A673 (cell line): ENCODE results near the gene MORN1. TPM values are rescaled to one million over a fixed set of nuclear protein-coding genes. Genes with fewer than 3 reads are reported as not detected.
A peak's percentile ranks its signal among the peaks of the same experiment; 100 is the strongest.

Experiments used
- BruUV-seq: library from RNA; stranded (reverse); fragments of 400-500 nt; replicated peaks from 2 replicates; lab custom pipeline; 2021; lab: Mats Ljungman, UMichigan
- CTCF ChIA-PET: fragments of 300-600 bp; sonication (Branson Sonifier 250); formaldehyde crosslinking; loops from one replicate; lab custom pipeline; 2022; ENCODE audit warnings: antibody characterized with exemption; lab: Charles Lee
- POLR2A ChIA-PET: fragments of 300-600 bp; sonication (Branson Sonifier 250); formaldehyde crosslinking; loops from one replicate; lab custom pipeline; 2022; ENCODE audit warnings: antibody characterized with exemption; ENCODE audit not compliant: low non-redundant PET; lab: Charles Lee
- DNase-seq: peaks from one replicate; pipeline ENCODE4 v3.0.0-alpha.2; 2015; ENCODE audit warnings: low spot score
- H3K27ac ChIP-seq: fragments of 200-600 bp; sonication (generic); 2 replicates; pipeline ENCODE4 v1.5.1; 2016; ENCODE audit warnings: mixed run types, low read depth, mild to moderate bottlenecking, mixed read lengths, antibody characterized with exemption, low read length; ENCODE audit not compliant: poor library complexity, severe bottlenecking
- H3K27me3 ChIP-seq: fragments of 200-600 bp; sonication (generic); replicated peaks from 2 replicates; pipeline ENCODE4 v1.6.1; 2017; ENCODE audit warnings: mixed run types, low read depth, mild to moderate bottlenecking, mixed read lengths, antibody characterized with exemption, low read length; ENCODE audit not compliant: insufficient read depth, poor library complexity
- H3K36me3 ChIP-seq: fragments of 200-600 bp; sonication (generic); 2 replicates; pipeline ENCODE4 v1.6.1; 2016; ENCODE audit warnings: mixed run types, mild to moderate bottlenecking, mixed read lengths, antibody characterized with exemption, low read length; ENCODE audit not compliant: insufficient read depth, poor library complexity, severe bottlenecking
- H3K4me1 ChIP-seq: fragments of 200-600 bp; sonication (generic); 2 replicates; pipeline ENCODE4 v1.6.1; 2017; ENCODE audit warnings: mixed run types, mild to moderate bottlenecking, mixed read lengths, antibody characterized with exemption, low read length; ENCODE audit not compliant: insufficient read depth, poor library complexity, severe bottlenecking
- H3K4me3 ChIP-seq: fragments of 200-600 bp; sonication (generic); 2 replicates; pipeline ENCODE4 v1.5.1; 2016; ENCODE audit warnings: low read depth, mixed run types, mild to moderate bottlenecking, mixed read lengths, low read length; ENCODE audit not compliant: poor library complexity, severe bottlenecking
- H3K9me3 ChIP-seq: fragments of 200-600 bp; sonication (generic); 2 replicates; pipeline ENCODE4 v1.6.1; 2016; ENCODE audit warnings: mixed run types, low read depth, mild to moderate bottlenecking, mixed read lengths, antibody characterized with exemption, low read length; ENCODE audit not compliant: poor library complexity, severe bottlenecking
- CTCF ChIP-seq: fragments of 300-800, 200-600 bp; sonication (generic); conservative IDR thresholded peaks from 2 replicates; pipeline ENCODE4 v1.5.1; 2017; ENCODE audit warnings: low read depth, mild to moderate bottlenecking, antibody characterized with exemption, low read length, moderate library complexity, mixed read lengths
- EZH2 ChIP-seq: fragments of 200-600 bp; sonication (generic); IDR thresholded peaks from 2 replicates; pipeline ENCODE4 v1.6.1; 2017; ENCODE audit warnings: borderline replicate concordance, low read depth, mild to moderate bottlenecking, mixed read lengths, antibody characterized with exemption, low read length; ENCODE audit not compliant: poor library complexity, severe bottlenecking
- intact Hi-C: fragments of 100-400 bp; cut with micrococcal nuclease; formaldehyde crosslinking; loops from one replicate; pipeline ENCODE4 v1.10.0; 2022; ENCODE audit not compliant: unreplicated experiment
- total RNA-seq: library from RNA; stranded (reverse); gene quantifications from 2 replicates; pipeline ENCODE4 v1.2.3, GENCODE V29; 2021

Gene MORN1
- total RNA-seq, 1 experiment from 2014 or later = 24.7 TPM

GRCh38 chr1:2283371-2283990 lies 107.9 kb downstream of the MORN1 start:
- intact Hi-C loops = no loop called here
- ChIA-PET POLR2A (no interaction called here), CTCF (no interaction called here)
- Histone ChIP-seq H3K4me3 (no peak overlapping the region), H3K27ac (peak overlapping the region; percentile 61), H3K4me1 (peaks cover 18% of the 10 kb centered on the region), H3K36me3 (no peaks in the 10 kb centered on the region), H3K9me3 (no peaks in the 10 kb centered on the region), H3K27me3 (no peaks in the 10 kb centered on the region)
- no peak for TF ChIP-seq EZH2
- TF ChIP-seq CTCF = no peak
- no peak for DNase-seq
- no TSS peak for BruUV-seq

GRCh38 chr1:2282556-2283270 lies 108.6 kb downstream of the MORN1 start:
- Histone ChIP-seq H3K9me3 (no peaks in the 10 kb centered on the region), H3K36me3 (peaks cover 2% of the 10 kb centered on the region), H3K27me3 (no peaks in the 10 kb centered on the region), H3K27ac (peak overlapping the region; percentile 57), H3K4me1 (peaks cover 26% of the 10 kb centered on the region), H3K4me3 (no peak overlapping the region)
- TF ChIP-seq EZH2 (no peak), CTCF (no peak)
- ChIA-PET POLR2A (no interaction called here), CTCF (no interaction called here)
- DNase-seq = no peak
- BruUV-seq = no TSS peak
- intact Hi-C loops = no loop called here

- Histone ChIP-seq H3K4me1 (peaks cover 35% of the 10 kb centered on the region), H3K27me3 (no peaks in the 10 kb centered on the region), H3K36me3 (peaks cover 5% of the 10 kb centered on the region), H3K4me3 (no peak overlapping the region), H3K27ac (peak overlapping the region; percentile 90), H3K9me3 (no peaks in the 10 kb centered on the region)
- POLR2A ChIA-PET = no interaction called here
- TF ChIP-seq EZH2 (no peak), CTCF (no peak)
- CTCF ChIA-PET = no interaction called here
- no peak for DNase-seq
- BruUV-seq = TSS peak; percentile 53
- intact Hi-C loops = no loop called here
These were observed 111.5 kb downstream of the MORN1 start for GRCh38 chr1:2279817-2280216.
